Measurements from ENCODE around the gene TRIO.
A peak's percentile ranks its signal among the peaks of the same experiment; 100 is the strongest.

Gene TRIO

DNA sequence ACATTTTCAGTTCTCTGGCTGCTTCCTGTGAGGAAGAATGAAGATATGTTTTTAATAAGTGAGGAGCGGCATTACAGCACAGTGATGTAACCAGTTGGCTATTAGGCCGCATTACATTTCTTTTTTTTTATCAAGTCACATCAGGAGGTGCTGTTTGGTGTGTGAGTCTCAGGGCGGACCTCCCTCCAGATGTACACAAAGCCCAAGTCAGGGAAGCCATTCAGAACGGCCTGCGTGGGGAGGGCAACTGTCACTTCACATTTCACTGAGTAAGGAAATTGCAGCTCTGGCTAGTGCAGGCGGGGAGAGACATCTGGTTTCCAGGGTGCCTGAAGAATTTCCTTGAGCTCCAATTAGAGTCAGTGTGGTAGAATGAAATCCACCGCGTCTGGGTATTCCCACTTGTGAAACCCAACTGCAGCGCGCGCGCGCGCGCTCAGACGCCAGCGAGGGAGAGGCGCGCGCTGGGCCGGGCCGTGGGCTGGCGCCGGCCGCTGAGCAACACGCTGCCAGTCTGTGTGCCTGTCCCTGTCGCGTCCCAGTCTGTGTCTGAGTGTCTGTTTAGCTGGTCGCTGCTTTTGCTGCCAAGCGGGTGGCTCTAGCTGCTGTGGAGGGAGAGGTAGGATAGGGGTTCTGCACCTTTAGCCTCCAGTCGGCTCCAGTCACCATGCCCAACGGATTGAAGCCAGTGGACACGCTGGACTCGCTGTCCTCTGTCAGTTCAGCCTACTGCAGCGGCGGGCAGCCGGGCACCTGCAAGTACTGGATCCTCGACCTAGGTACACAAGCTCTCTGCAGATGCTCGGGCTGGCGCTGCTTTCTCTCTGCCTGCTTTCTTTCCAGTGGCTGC is 297.7 kb downstream of the TRIO start (continued):
- TF ChIP-seq, protein P1, sequence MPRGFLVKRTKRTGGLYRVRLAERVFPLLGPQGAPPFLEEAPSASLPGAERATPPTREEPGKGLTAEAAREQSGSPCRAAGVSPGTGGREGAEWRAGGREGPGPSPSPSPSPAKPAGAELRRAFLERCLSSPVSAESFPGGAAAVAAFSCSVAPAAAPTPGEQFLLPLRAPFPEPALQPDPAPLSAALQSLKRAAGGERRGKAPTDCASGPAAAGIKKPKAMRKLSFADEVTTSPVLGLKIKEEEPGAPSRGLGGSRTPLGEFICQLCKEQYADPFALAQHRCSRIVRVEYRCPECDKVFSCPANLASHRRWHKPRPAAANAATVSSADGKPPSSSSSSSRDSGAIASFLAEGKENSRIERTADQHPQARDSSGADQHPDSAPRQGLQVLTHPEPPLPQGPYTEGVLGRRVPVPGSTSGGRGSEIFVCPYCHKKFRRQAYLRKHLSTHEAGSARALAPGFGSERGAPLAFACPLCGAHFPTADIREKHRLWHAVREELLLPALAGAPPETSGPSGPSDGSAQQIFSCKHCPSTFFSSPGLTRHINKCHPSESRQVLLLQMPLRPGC (tag by site-specific recombination; IDR thresholded peaks at IDR 0.05) = 0 out of 2 replicates have a peak, but pooled peaks have one; percentile 23
- TF ChIP-seq, protein P2, sequence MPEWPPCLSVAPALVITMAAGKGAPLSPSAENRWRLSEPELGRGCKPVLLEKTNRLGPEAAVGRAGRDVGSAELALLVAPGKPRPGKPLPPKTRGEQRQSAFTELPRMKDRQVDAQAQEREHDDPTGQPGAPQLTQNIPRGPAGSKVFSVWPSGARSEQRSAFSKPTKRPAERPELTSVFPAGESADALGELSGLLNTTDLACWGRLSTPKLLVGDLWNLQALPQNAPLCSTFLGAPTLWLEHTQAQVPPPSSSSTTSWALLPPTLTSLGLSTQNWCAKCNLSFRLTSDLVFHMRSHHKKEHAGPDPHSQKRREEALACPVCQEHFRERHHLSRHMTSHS (tag by site-specific recombination; IDR thresholded peaks at IDR 0.05) = no peak
- TF ChIP-seq, protein P3, sequence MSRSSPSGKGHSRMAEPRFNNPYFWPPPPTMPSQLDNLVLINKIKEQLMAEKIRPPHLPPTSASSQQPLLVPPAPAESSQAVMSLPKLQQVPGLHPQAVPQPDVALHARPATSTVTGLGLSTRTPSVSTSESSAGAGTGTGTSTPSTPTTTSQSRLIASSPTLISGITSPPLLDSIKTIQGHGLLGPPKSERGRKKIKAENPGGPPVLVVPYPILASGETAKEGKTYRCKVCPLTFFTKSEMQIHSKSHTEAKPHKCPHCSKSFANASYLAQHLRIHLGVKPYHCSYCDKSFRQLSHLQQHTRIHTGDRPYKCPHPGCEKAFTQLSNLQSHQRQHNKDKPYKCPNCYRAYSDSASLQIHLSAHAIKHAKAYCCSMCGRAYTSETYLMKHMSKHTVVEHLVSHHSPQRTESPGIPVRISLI (tag by site-specific recombination; IDR thresholded peaks at IDR 0.05) = no peak
- TF ChIP-seq, protein P4, sequence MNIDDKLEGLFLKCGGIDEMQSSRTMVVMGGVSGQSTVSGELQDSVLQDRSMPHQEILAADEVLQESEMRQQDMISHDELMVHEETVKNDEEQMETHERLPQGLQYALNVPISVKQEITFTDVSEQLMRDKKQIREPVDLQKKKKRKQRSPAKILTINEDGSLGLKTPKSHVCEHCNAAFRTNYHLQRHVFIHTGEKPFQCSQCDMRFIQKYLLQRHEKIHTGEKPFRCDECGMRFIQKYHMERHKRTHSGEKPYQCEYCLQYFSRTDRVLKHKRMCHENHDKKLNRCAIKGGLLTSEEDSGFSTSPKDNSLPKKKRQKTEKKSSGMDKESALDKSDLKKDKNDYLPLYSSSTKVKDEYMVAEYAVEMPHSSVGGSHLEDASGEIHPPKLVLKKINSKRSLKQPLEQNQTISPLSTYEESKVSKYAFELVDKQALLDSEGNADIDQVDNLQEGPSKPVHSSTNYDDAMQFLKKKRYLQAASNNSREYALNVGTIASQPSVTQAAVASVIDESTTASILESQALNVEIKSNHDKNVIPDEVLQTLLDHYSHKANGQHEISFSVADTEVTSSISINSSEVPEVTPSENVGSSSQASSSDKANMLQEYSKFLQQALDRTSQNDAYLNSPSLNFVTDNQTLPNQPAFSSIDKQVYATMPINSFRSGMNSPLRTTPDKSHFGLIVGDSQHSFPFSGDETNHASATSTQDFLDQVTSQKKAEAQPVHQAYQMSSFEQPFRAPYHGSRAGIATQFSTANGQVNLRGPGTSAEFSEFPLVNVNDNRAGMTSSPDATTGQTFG (tag by site-specific recombination; IDR thresholded peaks at IDR 0.05; ENCODE audit: borderline replicate concordance) = no peak
- TF ChIP-seq, protein P5, sequence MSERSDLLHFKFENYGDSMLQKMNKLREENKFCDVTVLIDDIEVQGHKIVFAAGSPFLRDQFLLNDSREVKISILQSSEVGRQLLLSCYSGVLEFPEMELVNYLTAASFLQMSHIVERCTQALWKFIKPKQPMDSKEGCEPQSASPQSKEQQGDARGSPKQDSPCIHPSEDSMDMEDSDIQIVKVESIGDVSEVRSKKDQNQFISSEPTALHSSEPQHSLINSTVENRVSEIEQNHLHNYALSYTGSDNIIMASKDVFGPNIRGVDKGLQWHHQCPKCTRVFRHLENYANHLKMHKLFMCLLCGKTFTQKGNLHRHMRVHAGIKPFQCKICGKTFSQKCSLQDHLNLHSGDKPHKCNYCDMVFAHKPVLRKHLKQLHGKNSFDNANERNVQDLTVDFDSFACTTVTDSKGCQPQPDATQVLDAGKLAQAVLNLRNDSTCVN (tag by site-specific recombination; optimal IDR thresholded peaks at IDR 0.05) = peak; percentile 41
- TF ChIP-seq SP7 (tag by site-specific recombination; IDR thresholded peaks at IDR 0.05) (peak; percentile 55), ZSCAN30 (tag by site-specific recombination; IDR thresholded peaks at IDR 0.05) (0 out of 2 replicates have a peak, but pooled peaks have one; percentile 4), ZNF473 (tag by site-specific recombination; IDR thresholded peaks at IDR 0.05) (no peak), RBAK (tag by site-specific recombination; IDR thresholded peaks at IDR 0.05) (no peak), ZNF768 (tag by site-specific recombination; IDR thresholded peaks at IDR 0.05) (no peak), ZNF571 (tag by site-specific recombination; IDR thresholded peaks at IDR 0.05) (no peak), ZNF214 (tag by site-specific recombination; IDR thresholded peaks at IDR 0.05; ENCODE audit: borderline replicate concordance) (no peak), ZNF169 (tag by site-specific recombination; IDR thresholded peaks at IDR 0.05) (no peak), ZNF626 (tag by site-specific recombination; IDR thresholded peaks at IDR 0.05) (no peak), ZIC2 (tag by site-specific recombination; IDR thresholded peaks at IDR 0.05) (peak; percentile 32; the same call in 1 of the 2 replicates), ZNF2 (tag by site-specific recombination; IDR thresholded peaks at IDR 0.05) (peak; percentile 16; the same call in 1 of the 2 replicates), ZNF843 (tag by site-specific recombination; IDR thresholded peaks at IDR 0.05) (no peak), SP2 (tag by site-specific recombination; IDR thresholded peaks at IDR 0.05) (no peak), ZNF350 (tag by site-specific recombination; IDR thresholded peaks at IDR 0.05) (no peak), ZBTB48 (tag by site-specific recombination; IDR thresholded peaks at IDR 0.05) (no peak), ZBTB17 (tag by site-specific recombination; IDR thresholded peaks at IDR 0.05) (no peak), ZNF335 (tag by site-specific recombination; conservative IDR thresholded peaks at IDR 0.05) (no peak), ZNF544 (tag by site-specific recombination; IDR thresholded peaks at IDR 0.05) (no peak)
- TF ChIP-seq, protein P6, sequence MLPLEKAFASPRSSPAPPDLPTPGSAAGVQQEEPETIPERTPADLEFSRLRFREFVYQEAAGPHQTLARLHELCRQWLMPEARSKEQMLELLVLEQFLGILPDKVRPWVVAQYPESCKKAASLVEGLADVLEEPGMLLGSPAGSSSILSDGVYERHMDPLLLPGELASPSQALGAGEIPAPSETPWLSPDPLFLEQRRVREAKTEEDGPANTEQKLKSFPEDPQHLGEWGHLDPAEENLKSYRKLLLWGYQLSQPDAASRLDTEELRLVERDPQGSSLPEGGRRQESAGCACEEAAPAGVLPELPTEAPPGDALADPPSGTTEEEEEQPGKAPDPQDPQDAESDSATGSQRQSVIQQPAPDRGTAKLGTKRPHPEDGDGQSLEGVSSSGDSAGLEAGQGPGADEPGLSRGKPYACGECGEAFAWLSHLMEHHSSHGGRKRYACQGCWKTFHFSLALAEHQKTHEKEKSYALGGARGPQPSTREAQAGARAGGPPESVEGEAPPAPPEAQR (tag by site-specific recombination; IDR thresholded peaks at IDR 0.05) = no peak
- TF ChIP-seq, protein P7, sequence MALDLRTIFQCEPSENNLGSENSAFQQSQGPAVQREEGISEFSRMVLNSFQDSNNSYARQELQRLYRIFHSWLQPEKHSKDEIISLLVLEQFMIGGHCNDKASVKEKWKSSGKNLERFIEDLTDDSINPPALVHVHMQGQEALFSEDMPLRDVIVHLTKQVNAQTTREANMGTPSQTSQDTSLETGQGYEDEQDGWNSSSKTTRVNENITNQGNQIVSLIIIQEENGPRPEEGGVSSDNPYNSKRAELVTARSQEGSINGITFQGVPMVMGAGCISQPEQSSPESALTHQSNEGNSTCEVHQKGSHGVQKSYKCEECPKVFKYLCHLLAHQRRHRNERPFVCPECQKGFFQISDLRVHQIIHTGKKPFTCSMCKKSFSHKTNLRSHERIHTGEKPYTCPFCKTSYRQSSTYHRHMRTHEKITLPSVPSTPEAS (tag by site-specific recombination; IDR thresholded peaks at IDR 0.05) = no peak
- TF ChIP-seq, protein P8, sequence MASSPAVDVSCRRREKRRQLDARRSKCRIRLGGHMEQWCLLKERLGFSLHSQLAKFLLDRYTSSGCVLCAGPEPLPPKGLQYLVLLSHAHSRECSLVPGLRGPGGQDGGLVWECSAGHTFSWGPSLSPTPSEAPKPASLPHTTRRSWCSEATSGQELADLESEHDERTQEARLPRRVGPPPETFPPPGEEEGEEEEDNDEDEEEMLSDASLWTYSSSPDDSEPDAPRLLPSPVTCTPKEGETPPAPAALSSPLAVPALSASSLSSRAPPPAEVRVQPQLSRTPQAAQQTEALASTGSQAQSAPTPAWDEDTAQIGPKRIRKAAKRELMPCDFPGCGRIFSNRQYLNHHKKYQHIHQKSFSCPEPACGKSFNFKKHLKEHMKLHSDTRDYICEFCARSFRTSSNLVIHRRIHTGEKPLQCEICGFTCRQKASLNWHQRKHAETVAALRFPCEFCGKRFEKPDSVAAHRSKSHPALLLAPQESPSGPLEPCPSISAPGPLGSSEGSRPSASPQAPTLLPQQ (tag by site-specific recombination; IDR thresholded peaks at IDR 0.05) = no peak
